HepG2 (cell line): ENCODE results near the gene OVCH1.

Experiments
- CREM ChIP-seq, 2 experiments: sonication (generic) in 1 of 2; formaldehyde crosslinking in 1 of 2; IDR thresholded peaks; 2 replicates each; pipeline versions ENCODE4 v1.4.0 to v1.6.1; 2016 to 2020; ENCODE audit warnings: antibody characterized with exemption in 1 of 2, mild to moderate bottlenecking in 1 of 2, missing genetic modification reagents in 1 of 2
- FIP1L1 ChIP-seq: fragments of 200-400 bp; formaldehyde crosslinking; IDR thresholded peaks from 2 replicates; pipeline ENCODE4 v1.6.1; 2018; ENCODE audit warnings: low read depth, mild to moderate bottlenecking, low read length, moderate library complexity, borderline replicate concordance; ENCODE audit not compliant: insufficient read depth
- POLR2AphosphoS5 ChIP-seq: IDR thresholded peaks from 2 replicates; pipeline ENCODE4 v1.6.1; 2012; ENCODE audit warnings: low read depth, low read length
- USF2 ChIP-seq, 2 experiments: sonication (generic) in 1 of 2; formaldehyde crosslinking in 1 of 2; IDR thresholded peaks; 2 replicates each; pipeline versions ENCODE4 v1.5.1 to v1.6.1; 2011 to 2020; ENCODE audit warnings: borderline replicate concordance in 1 of 2, low read depth in 1 of 2, low read length in 1 of 2, mild to moderate bottlenecking in 1 of 2, missing genetic modification reagents in 1 of 2, moderate library complexity in 1 of 2
- ZNF225 ChIP-seq: sonication (generic); formaldehyde crosslinking; IDR thresholded peaks from 2 replicates; pipeline ENCODE4 v1.4.0; 2020; ENCODE audit warnings: mild to moderate bottlenecking, missing genetic modification reagents
- ZNF569 ChIP-seq: sonication (generic); formaldehyde crosslinking; IDR thresholded peaks from 2 replicates; pipeline ENCODE4 v1.5.0; 2020; ENCODE audit warnings: mild to moderate bottlenecking, missing genetic modification reagents, moderate library complexity, borderline replicate concordance
- ZNF589 ChIP-seq: sonication (generic); formaldehyde crosslinking; conservative IDR thresholded peaks from 2 replicates; pipeline ENCODE4 v1.8.0; 2022; ENCODE audit warnings: mild to moderate bottlenecking, moderate library complexity, missing genetic modification reagents
- TF ChIP-seq, protein P1 (sequence below): sonication (generic); formaldehyde crosslinking; IDR thresholded peaks from 2 replicates; pipeline ENCODE4 v1.4.0; 2020; ENCODE audit warnings: mild to moderate bottlenecking, missing genetic modification reagents
- TF ChIP-seq, protein P2 (sequence below): sonication (generic); formaldehyde crosslinking; IDR thresholded peaks from 2 replicates; pipeline ENCODE4 v1.5.0; 2020; ENCODE audit warnings: mild to moderate bottlenecking, missing genetic modification reagents, moderate library complexity
- TF ChIP-seq, protein P3 (sequence below): sonication (generic); formaldehyde crosslinking; IDR thresholded peaks from 2 replicates; pipeline ENCODE4 v1.5.1; 2020; ENCODE audit warnings: mild to moderate bottlenecking, missing genetic modification reagents, borderline replicate concordance

DNA sequence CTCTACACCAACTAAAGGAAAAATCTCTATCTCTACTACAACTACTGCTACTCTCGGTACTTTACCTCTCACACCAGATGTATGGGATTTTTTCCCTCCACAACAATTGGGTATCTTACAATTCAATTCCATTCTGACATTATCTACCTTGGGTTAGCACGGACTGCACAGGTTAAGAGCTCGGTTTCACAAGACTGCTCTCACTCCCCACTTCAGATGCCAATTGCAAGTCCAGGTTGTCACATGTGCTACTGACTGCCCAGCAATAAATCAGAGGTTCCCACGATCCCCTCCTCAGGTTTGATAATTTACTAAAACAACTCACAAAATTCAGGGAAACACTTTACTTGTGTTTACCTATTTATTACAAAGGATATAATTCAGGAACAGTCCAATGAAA lies 58.0 kb downstream of the OVCH1 start:
- TF ChIP-seq, protein P1, sequence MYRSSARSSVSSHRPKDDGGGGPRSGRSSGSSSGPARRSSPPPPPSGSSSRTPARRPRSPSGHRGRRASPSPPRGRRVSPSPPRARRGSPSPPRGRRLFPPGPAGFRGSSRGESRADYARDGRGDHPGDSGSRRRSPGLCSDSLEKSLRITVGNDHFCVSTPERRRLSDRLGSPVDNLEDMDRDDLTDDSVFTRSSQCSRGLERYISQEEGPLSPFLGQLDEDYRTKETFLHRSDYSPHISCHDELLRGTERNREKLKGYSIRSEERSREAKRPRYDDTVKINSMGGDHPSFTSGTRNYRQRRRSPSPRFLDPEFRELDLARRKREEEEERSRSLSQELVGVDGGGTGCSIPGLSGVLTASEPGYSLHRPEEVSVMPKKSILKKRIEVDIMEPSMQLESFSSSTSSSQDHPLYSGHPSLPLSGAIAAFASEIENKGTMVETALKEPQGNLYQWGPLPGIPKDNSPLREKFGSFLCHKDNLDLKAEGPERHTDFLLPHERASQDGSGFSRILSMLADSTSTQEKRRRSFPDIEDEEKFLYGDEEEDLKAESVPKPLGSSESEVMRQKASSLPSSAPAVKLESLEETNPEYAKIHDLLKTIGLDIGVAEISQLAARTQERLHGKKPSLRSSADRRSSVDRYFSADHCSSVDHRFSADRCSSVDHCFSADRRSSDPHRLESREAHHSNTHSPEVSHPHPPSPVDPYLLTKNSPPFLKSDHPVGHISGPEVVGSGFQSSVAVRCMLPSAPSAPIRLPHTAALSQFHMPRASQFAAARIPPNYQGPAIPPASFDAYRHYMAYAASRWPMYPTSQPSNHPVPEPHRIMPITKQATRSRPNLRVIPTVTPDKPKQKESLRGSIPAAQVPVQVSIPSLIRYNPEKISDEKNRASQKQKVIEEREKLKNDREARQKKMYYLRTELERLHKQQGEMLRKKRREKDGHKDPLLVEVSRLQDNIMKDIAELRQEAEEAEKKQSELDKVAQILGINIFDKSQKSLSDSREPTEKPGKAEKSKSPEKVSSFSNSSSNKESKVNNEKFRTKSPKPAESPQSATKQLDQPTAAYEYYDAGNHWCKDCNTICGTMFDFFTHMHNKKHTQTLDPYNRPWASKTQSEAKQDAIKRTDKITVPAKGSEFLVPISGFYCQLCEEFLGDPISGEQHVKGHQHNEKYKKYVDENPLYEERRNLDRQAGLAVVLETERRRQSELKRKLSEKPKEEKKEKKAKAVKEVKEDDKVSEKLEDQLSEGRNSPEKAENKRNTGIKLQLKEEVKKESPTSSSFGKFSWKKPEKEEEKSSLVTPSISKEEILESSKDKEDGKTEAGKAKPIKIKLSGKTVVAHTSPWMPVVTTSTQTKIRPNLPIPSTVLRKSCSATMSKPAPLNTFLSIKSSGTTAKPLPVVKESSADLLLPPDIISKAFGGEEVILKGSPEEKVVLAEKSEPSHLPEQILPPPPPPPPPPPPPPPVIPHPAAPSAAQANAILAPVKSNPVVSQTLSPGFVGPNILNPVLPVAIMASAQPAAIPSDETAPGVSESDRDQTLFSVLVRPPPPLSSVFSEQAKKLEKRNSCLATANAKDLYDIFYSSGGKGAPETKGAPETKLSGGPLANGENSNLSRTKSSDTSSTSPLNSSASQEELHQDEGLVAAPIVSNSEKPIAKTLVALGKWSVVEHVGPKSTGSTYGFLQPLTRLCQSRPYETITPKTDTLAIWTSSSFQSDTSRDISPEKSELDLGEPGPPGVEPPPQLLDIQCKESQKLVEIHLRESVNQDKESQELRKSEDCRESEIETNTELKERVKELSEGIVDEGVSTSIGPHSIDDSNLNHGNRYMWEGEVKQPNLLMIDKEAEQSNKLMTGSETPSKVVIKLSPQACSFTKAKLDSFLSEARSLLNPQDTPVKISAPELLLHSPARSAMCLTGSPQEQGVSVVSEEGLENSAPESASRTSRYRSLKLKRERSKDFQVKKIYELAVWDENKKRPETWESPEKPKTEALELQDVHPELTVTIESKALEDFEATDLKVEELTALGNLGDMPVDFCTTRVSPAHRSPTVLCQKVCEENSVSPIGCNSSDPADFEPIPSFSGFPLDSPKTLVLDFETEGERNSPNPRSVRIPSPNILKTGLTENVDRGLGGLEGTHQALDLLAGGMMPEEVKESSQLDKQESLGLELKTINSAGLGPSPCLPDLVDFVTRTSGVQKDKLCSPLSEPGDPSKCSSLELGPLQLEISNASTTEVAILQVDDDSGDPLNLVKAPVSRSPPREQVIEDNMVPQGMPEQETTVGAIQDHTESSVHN: no peak
- TF ChIP-seq FIP1L1 (no peak), POLR2AphosphoS5 (no peak), ZNF589 (CRISPR knock-in tag) (no peak), ZNF225 (CRISPR knock-in tag) (no peak), ZNF569 (CRISPR knock-in tag) (no peak), USF2 (IDR thresholded peaks at IDR 0.05; ENCODE audit: low read depth, low read length) (no peak), USF2 (CRISPR knock-in tag; IDR thresholded peaks at IDR 0.05; ENCODE audit: borderline replicate concordance) (no peak), CREM (IDR thresholded peaks at IDR 0.05) (no peak), CREM (CRISPR knock-in tag; IDR thresholded peaks at IDR 0.05) (no peak)
- TF ChIP-seq, protein P2, sequence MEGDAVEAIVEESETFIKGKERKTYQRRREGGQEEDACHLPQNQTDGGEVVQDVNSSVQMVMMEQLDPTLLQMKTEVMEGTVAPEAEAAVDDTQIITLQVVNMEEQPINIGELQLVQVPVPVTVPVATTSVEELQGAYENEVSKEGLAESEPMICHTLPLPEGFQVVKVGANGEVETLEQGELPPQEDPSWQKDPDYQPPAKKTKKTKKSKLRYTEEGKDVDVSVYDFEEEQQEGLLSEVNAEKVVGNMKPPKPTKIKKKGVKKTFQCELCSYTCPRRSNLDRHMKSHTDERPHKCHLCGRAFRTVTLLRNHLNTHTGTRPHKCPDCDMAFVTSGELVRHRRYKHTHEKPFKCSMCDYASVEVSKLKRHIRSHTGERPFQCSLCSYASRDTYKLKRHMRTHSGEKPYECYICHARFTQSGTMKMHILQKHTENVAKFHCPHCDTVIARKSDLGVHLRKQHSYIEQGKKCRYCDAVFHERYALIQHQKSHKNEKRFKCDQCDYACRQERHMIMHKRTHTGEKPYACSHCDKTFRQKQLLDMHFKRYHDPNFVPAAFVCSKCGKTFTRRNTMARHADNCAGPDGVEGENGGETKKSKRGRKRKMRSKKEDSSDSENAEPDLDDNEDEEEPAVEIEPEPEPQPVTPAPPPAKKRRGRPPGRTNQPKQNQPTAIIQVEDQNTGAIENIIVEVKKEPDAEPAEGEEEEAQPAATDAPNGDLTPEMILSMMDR (CRISPR knock-in tag): no peak
- TF ChIP-seq, protein P3, sequence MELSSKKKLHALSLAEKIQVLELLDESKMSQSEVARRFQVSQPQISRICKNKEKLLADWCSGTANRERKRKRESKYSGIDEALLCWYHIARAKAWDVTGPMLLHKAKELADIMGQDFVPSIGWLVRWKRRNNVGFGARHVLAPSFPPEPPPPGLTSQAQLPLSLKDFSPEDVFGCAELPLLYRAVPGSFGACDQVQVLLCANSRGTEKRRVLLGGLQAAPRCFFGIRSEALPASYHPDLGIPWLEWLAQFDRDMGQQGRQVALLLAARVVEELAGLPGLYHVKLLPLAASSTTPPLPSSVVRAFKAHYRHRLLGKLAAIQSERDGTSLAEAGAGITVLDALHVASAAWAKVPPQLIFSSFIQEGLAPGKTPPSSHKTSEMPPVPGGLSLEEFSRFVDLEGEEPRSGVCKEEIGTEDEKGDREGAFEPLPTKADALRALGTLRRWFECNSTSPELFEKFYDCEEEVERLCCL (CRISPR knock-in tag): no peak
